Endothelial cell of umbilical vein (primary cell): ENCODE results near the gene ELOVL4. TPM values are rescaled to one million over a fixed set of nuclear protein-coding genes. Genes with fewer than 3 reads are reported as not detected.

Experiments
- BruUV-seq: library from RNA; stranded (reverse); fragments of 400-500 nt; replicated peaks from 2 replicates; lab custom pipeline; 2021; lab: Mats Ljungman, UMichigan
- CTCF ChIA-PET: fragments of 300-600, 350-600 bp; sonication (Branson Sonifier 250); formaldehyde crosslinking; loops from one replicate; lab custom pipeline; 2021; ENCODE audit warnings: antibody characterized with exemption, inconsistent platforms; lab: Charles Lee
- POLR2A ChIA-PET: fragments of 300-600, 350-600 bp; sonication (Branson Sonifier 250); formaldehyde crosslinking; loops from one replicate; lab custom pipeline; 2021; ENCODE audit warnings: antibody characterized with exemption, inconsistent platforms; lab: Charles Lee
- DNase-seq: peaks from one replicate; pipeline ENCODE4 v3.0.0-alpha.2; 2011; ENCODE audit warnings: low read depth, low spot score
- FAIRE-seq: peaks from 2 replicates; lab custom pipeline; 2011; peaks lifted over from hg19 to GRCh38; lab: Jason Lieb, UNC
- H2AFZ ChIP-seq: 2 replicates; pipeline ENCODE4 v1.6.0; 2012; ENCODE audit warnings: low read depth, low read length, control low read depth, inconsistent platforms
- H3K27ac ChIP-seq: 2 replicates; pipeline ENCODE4 v1.5.1; 2011; ENCODE audit warnings: low read depth, mild to moderate bottlenecking, control low read depth, low read length, moderate library complexity; ENCODE audit not compliant: insufficient read depth
- H3K27me3 ChIP-seq, 2 experiments: 2 replicates each; pipeline versions ENCODE4 v1.6.0 to v1.6.1; 2011; ENCODE audit warnings: low read length in 2 of 2, mixed read lengths in 1 of 2; ENCODE audit not compliant: control insufficient read depth in 2 of 2, insufficient read depth in 2 of 2
- H3K36me3 ChIP-seq, 2 experiments: 2 replicates in 1 of 2; 3 replicates in 1 of 2; pipeline ENCODE4 v1.5.1; 2011; ENCODE audit warnings: low read length in 2 of 2, mild to moderate bottlenecking in 1 of 2, moderate library complexity in 1 of 2; ENCODE audit not compliant: control insufficient read depth in 2 of 2, insufficient read depth in 2 of 2; ENCODE audit errors: extremely low read depth in 1 of 2
- H3K4me1 ChIP-seq: 3 replicates; pipeline ENCODE4 v1.5.1; 2011; ENCODE audit warnings: mild to moderate bottlenecking, low read length; ENCODE audit not compliant: control insufficient read depth, insufficient read depth; ENCODE audit errors: extremely low read depth
- H3K4me2 ChIP-seq: 2 replicates; pipeline ENCODE4 v1.6.1; 2011; ENCODE audit warnings: low read length, control low read depth, mixed read lengths; ENCODE audit not compliant: insufficient read depth
- H3K4me3 ChIP-seq, 3 experiments: fragments of 200-600 bp in 1 of 3; sonication (generic), shearing (Covaris generic) in 1 of 3; replicated peaks in 1 of 3; 2 replicates each; pipeline ENCODE4 v1.5.1; 2011 to 2016; ENCODE audit warnings: control low read depth in 3 of 3, low read length in 3 of 3, mild to moderate bottlenecking in 2 of 3, inconsistent platforms in 1 of 3, low read depth in 1 of 3, moderate library complexity in 1 of 3; ENCODE audit not compliant: insufficient read depth in 1 of 3
- H3K79me2 ChIP-seq: 2 replicates; pipeline ENCODE4 v1.6.0; 2012; ENCODE audit warnings: low read length, inconsistent platforms; ENCODE audit not compliant: control insufficient read depth, insufficient read depth
- H3K9ac ChIP-seq: replicated peaks from 2 replicates; pipeline ENCODE3; 2011; ENCODE audit warnings: low read length, control low read depth; ENCODE audit not compliant: insufficient read depth; ENCODE audit errors: extremely low read depth
- H3K9me1 ChIP-seq: replicated peaks from 3 replicates; pipeline ENCODE4 v1.6.0; 2011; ENCODE audit warnings: mild to moderate bottlenecking, low read length; ENCODE audit not compliant: control insufficient read depth, insufficient read depth; ENCODE audit errors: extremely low read depth
- H3K9me3 ChIP-seq: replicated peaks from 2 replicates; pipeline ENCODE4 v1.5.1; 2012; ENCODE audit warnings: low read length, inconsistent platforms; ENCODE audit not compliant: control insufficient read depth, insufficient read depth
- H4K20me1 ChIP-seq: replicated peaks from 2 replicates; pipeline ENCODE3; 2011; ENCODE audit warnings: mild to moderate bottlenecking, low read length; ENCODE audit not compliant: control insufficient read depth, insufficient read depth; ENCODE audit errors: extremely low read depth
- EZH2 ChIP-seq: IDR thresholded peaks from 2 replicates; pipeline ENCODE4 v1.6.1; 2012; ENCODE audit warnings: borderline replicate concordance, low read depth, mild to moderate bottlenecking, moderate library complexity, low read length, inconsistent platforms; ENCODE audit not compliant: severe bottlenecking
- FOS ChIP-seq: IDR thresholded peaks from 2 replicates; pipeline ENCODE4 v1.6.1; 2011; ENCODE audit warnings: mild to moderate bottlenecking, low read length, moderate library complexity, borderline replicate concordance; ENCODE audit not compliant: insufficient read depth
- GATA2 ChIP-seq: IDR thresholded peaks from 2 replicates; pipeline ENCODE4 v1.7.0; 2011; ENCODE audit warnings: low read depth, mild to moderate bottlenecking, moderate library complexity, mixed read lengths, low read length; ENCODE audit not compliant: insufficient read length, insufficient read depth
- JUN ChIP-seq: IDR thresholded peaks from 2 replicates; pipeline ENCODE4 v1.6.1; 2011; ENCODE audit warnings: borderline replicate concordance, low read depth; ENCODE audit not compliant: insufficient read length, insufficient read depth
- MYC ChIP-seq: IDR thresholded peaks from one replicate; pipeline ENCODE4 v1.6.1; 2011; ENCODE audit warnings: mild to moderate bottlenecking, low read depth, low read length
- POLR2A ChIP-seq: IDR thresholded peaks from 2 replicates; pipeline ENCODE4 v1.6.1; 2012; ENCODE audit warnings: low read depth, mild to moderate bottlenecking, control low read depth, low read length
- POLR2AphosphoS5 ChIP-seq: IDR thresholded peaks from 2 replicates; pipeline ENCODE4 v1.6.1; 2012; ENCODE audit warnings: low read depth, mild to moderate bottlenecking, control low read depth, low read length, moderate library complexity; ENCODE audit not compliant: insufficient read depth
- dilution Hi-C: fragments of 300-500 bp; cut with MboI; formaldehyde crosslinking; loops from one replicate; pipeline ENCODE4 v1.15.0; 2019; ENCODE audit warnings: low sequenced_read_pairs; ENCODE audit not compliant: extremely low pct_ligation_motif_present
- intact Hi-C: fragments of 100-400 bp; cut with micrococcal nuclease; formaldehyde crosslinking; loops from one replicate; pipeline ENCODE4 v1.10.0; 2022
- polyA plus RNA-seq, 4 experiments: library from polyadenylated mRNA; depleted of rRNA in 3 of 4; stranded (reverse) in 3 of 4; unstranded in 1 of 4; fragments of >200 nt; gene quantifications; 2 replicates each; pipeline versions ENCODE4 v1.2.1 to v1.2.3, GENCODE V29; 2011 to 2012; ENCODE audit warnings: missing spikeins in 1 of 4
- total RNA-seq: library from RNA; stranded (reverse); gene quantifications from 2 replicates; pipeline ENCODE4 v1.2.3, GENCODE V29; 2021
- TF ChIP-seq, protein P1 (sequence below): IDR thresholded peaks from 2 replicates; pipeline ENCODE4 v1.6.1; 2011; ENCODE audit not compliant: insufficient read depth, insufficient read length
- TF ChIP-seq, protein P2 (sequence below), 2 donors: IDR thresholded peaks; 1 replicate in 1 of 2; 2 replicates in 1 of 2; pipeline ENCODE4 v1.5.1; 2011; ENCODE audit warnings: low read length in 2 of 2, mild to moderate bottlenecking in 2 of 2, moderate library complexity in 2 of 2, control low read depth in 1 of 2, inconsistent platforms in 1 of 2, low read depth in 1 of 2; ENCODE audit not compliant: insufficient read depth in 1 of 2; ENCODE audit errors: extremely low read depth in 1 of 2

ELOVL4 gene
- total and polyA plus RNA-seq, 2 donors (not counting 3 experiments of a cell fraction or from before 2014, with no cell fraction given), result 0.98 to 3.3 TPM

DNA sequence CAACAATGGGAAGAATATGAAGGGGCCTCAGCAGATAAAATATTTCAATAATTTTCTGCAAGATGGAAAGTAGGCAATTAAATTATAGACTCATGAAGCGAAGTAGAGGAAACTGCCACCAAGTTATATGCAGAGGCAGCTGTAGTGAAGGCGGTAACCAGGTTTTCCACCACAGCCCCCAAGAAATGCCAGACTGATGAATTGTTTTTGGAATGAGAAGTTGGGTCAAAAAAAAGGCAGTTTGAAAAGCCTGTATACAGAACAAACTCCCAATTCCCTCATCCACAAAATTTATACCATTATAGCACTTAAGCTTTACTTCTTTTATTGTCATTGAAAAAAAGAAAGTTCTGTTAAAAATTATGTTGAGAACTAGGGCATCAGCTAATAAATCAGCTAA is 45.3 kb downstream of the ELOVL4 start:
- TF ChIP-seq JUN, result no peak
- Histone ChIP-seq H3K9me3 (no peaks in the 10 kb centered on the region), H2AFZ (no peak overlapping the region), H3K4me2 (no peak overlapping the region), H3K79me2 (no peaks in the 10 kb centered on the region), H3K27me3 (peaks cover 2 to 4% of the 10 kb centered on the region in 2 experiments), H3K27ac (no peak overlapping the region), H3K36me3 (no peaks in the 10 kb centered on the region), H3K9ac (no peak overlapping the region), H4K20me1 (no peaks in the 10 kb centered on the region), H3K4me3 (no peak overlapping the region), H3K4me1 (no peaks in the 10 kb centered on the region), H3K9me1 (no peaks in the 10 kb centered on the region)
- BruUV-seq, result no TSS peak
- ChIA-PET POLR2A (no interaction called here), CTCF (interaction anchor here (1.3 kb wide), 1 partner anchor 34 kb away, joined by 5 read pairs; no protein-coding TSS in a partner anchor)
- dilution Hi-C loops (no loop called here), intact Hi-C loops (no loop called here)
- DNase-seq, result no peak
- FAIRE-seq, result no peak

DNA sequence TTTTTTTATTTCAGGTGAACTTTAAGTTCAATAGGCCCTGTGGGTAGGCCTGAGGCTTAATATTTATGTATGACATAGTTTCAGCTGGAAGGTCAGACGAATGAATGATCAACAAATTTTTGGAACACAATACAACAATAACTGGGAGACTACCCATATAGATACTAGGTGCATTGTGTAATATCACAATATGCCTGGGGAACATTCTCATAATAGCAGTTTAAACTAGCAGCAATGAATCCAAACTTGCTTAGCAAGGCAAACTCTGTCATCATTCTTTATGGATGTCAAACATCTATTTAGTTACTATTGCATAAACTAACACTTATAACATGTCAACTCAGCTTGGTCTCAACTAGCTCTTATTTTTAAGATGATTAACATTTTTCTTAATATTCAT is 49.3 kb downstream of the ELOVL4 start:
- Histone ChIP-seq H4K20me1 (no peaks in the 10 kb centered on the region), H3K9me1 (no peaks in the 10 kb centered on the region), H3K9me3 (no peaks in the 10 kb centered on the region), H3K9ac (no peak overlapping the region), H3K36me3 (no peaks in the 10 kb centered on the region), H3K4me1 (no peaks in the 10 kb centered on the region), H2AFZ (no peak overlapping the region), H3K79me2 (no peaks in the 10 kb centered on the region), H3K27ac (no peak overlapping the region), H3K27me3 (peaks cover 0 to 4% of the 10 kb centered on the region in 2 experiments), H3K4me2 (no peak overlapping the region), H3K4me3 (no peak overlapping the region)
- DNase-seq (no peak), FAIRE-seq (no peak)
- BruUV-seq, result no TSS peak
- POLR2A ChIA-PET, result no interaction called here
- TF ChIP-seq EZH2, result no peak
- TF ChIP-seq POLR2A, result no peak
- no peak for TF ChIP-seq MYC
- TF ChIP-seq POLR2AphosphoS5, result no peak
- no peak for TF ChIP-seq JUN
- TF ChIP-seq, protein P1, sequence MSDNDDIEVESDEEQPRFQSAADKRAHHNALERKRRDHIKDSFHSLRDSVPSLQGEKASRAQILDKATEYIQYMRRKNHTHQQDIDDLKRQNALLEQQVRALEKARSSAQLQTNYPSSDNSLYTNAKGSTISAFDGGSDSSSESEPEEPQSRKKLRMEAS, result no peak
- no peak for TF ChIP-seq GATA2
- TF ChIP-seq, protein P2, sequence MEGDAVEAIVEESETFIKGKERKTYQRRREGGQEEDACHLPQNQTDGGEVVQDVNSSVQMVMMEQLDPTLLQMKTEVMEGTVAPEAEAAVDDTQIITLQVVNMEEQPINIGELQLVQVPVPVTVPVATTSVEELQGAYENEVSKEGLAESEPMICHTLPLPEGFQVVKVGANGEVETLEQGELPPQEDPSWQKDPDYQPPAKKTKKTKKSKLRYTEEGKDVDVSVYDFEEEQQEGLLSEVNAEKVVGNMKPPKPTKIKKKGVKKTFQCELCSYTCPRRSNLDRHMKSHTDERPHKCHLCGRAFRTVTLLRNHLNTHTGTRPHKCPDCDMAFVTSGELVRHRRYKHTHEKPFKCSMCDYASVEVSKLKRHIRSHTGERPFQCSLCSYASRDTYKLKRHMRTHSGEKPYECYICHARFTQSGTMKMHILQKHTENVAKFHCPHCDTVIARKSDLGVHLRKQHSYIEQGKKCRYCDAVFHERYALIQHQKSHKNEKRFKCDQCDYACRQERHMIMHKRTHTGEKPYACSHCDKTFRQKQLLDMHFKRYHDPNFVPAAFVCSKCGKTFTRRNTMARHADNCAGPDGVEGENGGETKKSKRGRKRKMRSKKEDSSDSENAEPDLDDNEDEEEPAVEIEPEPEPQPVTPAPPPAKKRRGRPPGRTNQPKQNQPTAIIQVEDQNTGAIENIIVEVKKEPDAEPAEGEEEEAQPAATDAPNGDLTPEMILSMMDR (IDR thresholded peaks at IDR 0.05; ENCODE audit: extremely low read depth in 1 of 2, insufficient read depth in 1 of 2, low read depth in 1 of 2, low read length in 2 of 2), result no peak
- no peak for TF ChIP-seq FOS
- intact Hi-C loops (no loop called here), dilution Hi-C loops (no loop called here)
- CTCF ChIA-PET, result interaction anchor here (0.8 to 1.8 kb wide), 4 partner anchors 16 to 51 kb away, joined by 3 to 4 read pairs (median 4); no protein-coding TSS in a partner anchor
